HepG2 (cell line): ENCODE data around the gene ZKSCAN8. TPM values are rescaled to one million over a fixed set of nuclear protein-coding genes. Genes with fewer than 3 reads are reported as not detected.

Experiments used
- DRAP1 ChIP-seq: IDR thresholded peaks from 2 replicates; pipeline ENCODE4 v1.6.1; 2016; ENCODE audit warnings: missing genetic modification reagents, missing compliant biosample characterization
- E2F2 ChIP-seq: sonication (generic); formaldehyde crosslinking; IDR thresholded peaks from 2 replicates; pipeline ENCODE4 v1.4.0; 2020; ENCODE audit warnings: missing genetic modification reagents, borderline replicate concordance
- HNRNPK ChIP-seq: fragments of 200-400 bp; formaldehyde crosslinking; IDR thresholded peaks from 2 replicates; pipeline ENCODE4 v1.6.1; 2018; ENCODE audit warnings: low read length, low read depth, moderate library complexity, mild to moderate bottlenecking; ENCODE audit not compliant: poor library complexity, severe bottlenecking
- HNRNPL ChIP-seq: fragments of 200-400 bp; formaldehyde crosslinking; IDR thresholded peaks from 2 replicates; pipeline ENCODE4 v1.6.1; 2017; ENCODE audit warnings: mild to moderate bottlenecking, low read depth, low read length
- MAF1 ChIP-seq: sonication (generic); formaldehyde crosslinking; IDR thresholded peaks from 2 replicates; pipeline ENCODE4 v1.5.0; 2020; ENCODE audit warnings: missing genetic modification reagents, borderline replicate concordance
- NBN ChIP-seq: fragments of 450-650 bp; conservative IDR thresholded peaks from 2 replicates; pipeline ENCODE4 v1.6.1; 2017
- NCOA5 ChIP-seq: sonication (generic); formaldehyde crosslinking; IDR thresholded peaks from 2 replicates; pipeline ENCODE4 v1.4.0; 2020; ENCODE audit warnings: missing genetic modification reagents
- NCOR1 ChIP-seq: fragments of 200-600 bp; sonication (generic); IDR thresholded peaks from 2 replicates; pipeline ENCODE4 v1.7.0; 2017; ENCODE audit warnings: antibody characterized with exemption, low read length, borderline replicate concordance
- ZMYM4 ChIP-seq: sonication (generic); formaldehyde crosslinking; IDR thresholded peaks from 2 replicates; pipeline ENCODE4 v1.8.1; 2023; ENCODE audit warnings: mild to moderate bottlenecking, missing genetic modification reagents
- ZNF136 ChIP-seq: sonication (generic); formaldehyde crosslinking; IDR thresholded peaks from 2 replicates; pipeline ENCODE4 v1.8.1; 2022; ENCODE audit warnings: low read depth, mild to moderate bottlenecking, moderate library complexity, missing genetic modification reagents
- ZNF460 ChIP-seq: sonication (generic); formaldehyde crosslinking; IDR thresholded peaks from 2 replicates; pipeline ENCODE4 v1.5.1; 2020; ENCODE audit warnings: missing genetic modification reagents, mild to moderate bottlenecking, borderline replicate concordance
- ZNF572 ChIP-seq: sonication (generic); formaldehyde crosslinking; IDR thresholded peaks from 2 replicates; pipeline ENCODE4 v1.5.1; 2020; ENCODE audit warnings: mild to moderate bottlenecking, missing genetic modification reagents
- ZNF772 ChIP-seq: sonication (generic); formaldehyde crosslinking; IDR thresholded peaks from 2 replicates; pipeline ENCODE4 v1.5.0; 2020; ENCODE audit warnings: mild to moderate bottlenecking, missing genetic modification reagents
- ZNF788 ChIP-seq: sonication (generic); formaldehyde crosslinking; IDR thresholded peaks from 2 replicates; pipeline ENCODE4 v1.5.0; 2020; ENCODE audit warnings: mild to moderate bottlenecking, missing genetic modification reagents, borderline replicate concordance
- polyA plus RNA-seq, 8 experiments: library from polyadenylated mRNA; depleted of rRNA in 3 of 8; stranded (reverse) in 7 of 8; unstranded in 1 of 8; fragments of >200 nt; fragmentation: Illumina TruSeq in 4 of 8; extraction: Trizol in 4 of 8; gene quantifications; 2 replicates each; pipeline versions ENCODE4 v1.2.1 to v1.2.3, GENCODE V29; 2011 to 2016; ENCODE audit warnings: low read depth in 4 of 8, missing spikeins in 1 of 8, mixed read lengths in 1 of 8; ENCODE audit not compliant: insufficient read depth in 1 of 8
- total RNA-seq, 5 experiments: library from RNA; depleted of rRNA; stranded (reverse); fragments of >200 nt; fragmentation: Illumina TruSeq; extraction: Trizol; gene quantifications; 2 replicates each; pipeline ENCODE4 v1.2.3, GENCODE V29; 2016; ENCODE audit warnings: low read depth in 1 of 5
- TF ChIP-seq, protein P1 (sequence below): sonication (generic); formaldehyde crosslinking; IDR thresholded peaks from 2 replicates; pipeline ENCODE4 v1.5.0; 2020; ENCODE audit warnings: mild to moderate bottlenecking, missing genetic modification reagents
- TF ChIP-seq, protein P2 (sequence below): sonication (generic); formaldehyde crosslinking; IDR thresholded peaks from one replicate; pipeline ENCODE4 v1.5.1; 2020; ENCODE audit warnings: mild to moderate bottlenecking, missing genetic modification reagents; ENCODE audit errors: not compliant biosample characterization

The ZKSCAN8 gene
- total and polyA plus RNA-seq, 2 of the 13 experiments (the other 11 are each of a cell fraction or from before 2014, with no cell fraction given) = 12.4 to 20.9 TPM

- TF ChIP-seq E2F2 (CRISPR knock-in tag) (no peak), HNRNPK (no peak), ZNF772 (CRISPR knock-in tag) (peak; percentile 96), ZMYM4 (CRISPR knock-in tag) (peak; percentile 99), ZNF136 (peak; percentile 97), ZNF788 (peak; percentile 92; the same call in 1 of the 2 replicates), DRAP1 (CRISPR knock-in tag) (peak; percentile 86), MAF1 (no peak), NCOA5 (no peak), ZNF460 (CRISPR knock-in tag) (no peak), ZNF572 (CRISPR knock-in tag) (no peak), NBN (no peak), NCOR1 (peak; percentile 10; the same call in 1 of the 2 replicates), HNRNPL (0 out of 2 replicates have a peak, but pooled peaks have one; percentile 62)
- TF ChIP-seq, protein P1, sequence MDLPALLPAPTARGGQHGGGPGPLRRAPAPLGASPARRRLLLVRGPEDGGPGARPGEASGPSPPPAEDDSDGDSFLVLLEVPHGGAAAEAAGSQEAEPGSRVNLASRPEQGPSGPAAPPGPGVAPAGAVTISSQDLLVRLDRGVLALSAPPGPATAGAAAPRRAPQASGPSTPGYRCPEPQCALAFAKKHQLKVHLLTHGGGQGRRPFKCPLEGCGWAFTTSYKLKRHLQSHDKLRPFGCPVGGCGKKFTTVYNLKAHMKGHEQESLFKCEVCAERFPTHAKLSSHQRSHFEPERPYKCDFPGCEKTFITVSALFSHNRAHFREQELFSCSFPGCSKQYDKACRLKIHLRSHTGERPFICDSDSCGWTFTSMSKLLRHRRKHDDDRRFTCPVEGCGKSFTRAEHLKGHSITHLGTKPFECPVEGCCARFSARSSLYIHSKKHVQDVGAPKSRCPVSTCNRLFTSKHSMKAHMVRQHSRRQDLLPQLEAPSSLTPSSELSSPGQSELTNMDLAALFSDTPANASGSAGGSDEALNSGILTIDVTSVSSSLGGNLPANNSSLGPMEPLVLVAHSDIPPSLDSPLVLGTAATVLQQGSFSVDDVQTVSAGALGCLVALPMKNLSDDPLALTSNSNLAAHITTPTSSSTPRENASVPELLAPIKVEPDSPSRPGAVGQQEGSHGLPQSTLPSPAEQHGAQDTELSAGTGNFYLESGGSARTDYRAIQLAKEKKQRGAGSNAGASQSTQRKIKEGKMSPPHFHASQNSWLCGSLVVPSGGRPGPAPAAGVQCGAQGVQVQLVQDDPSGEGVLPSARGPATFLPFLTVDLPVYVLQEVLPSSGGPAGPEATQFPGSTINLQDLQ (CRISPR knock-in tag) = peak; percentile 87
- TF ChIP-seq, protein P2, sequence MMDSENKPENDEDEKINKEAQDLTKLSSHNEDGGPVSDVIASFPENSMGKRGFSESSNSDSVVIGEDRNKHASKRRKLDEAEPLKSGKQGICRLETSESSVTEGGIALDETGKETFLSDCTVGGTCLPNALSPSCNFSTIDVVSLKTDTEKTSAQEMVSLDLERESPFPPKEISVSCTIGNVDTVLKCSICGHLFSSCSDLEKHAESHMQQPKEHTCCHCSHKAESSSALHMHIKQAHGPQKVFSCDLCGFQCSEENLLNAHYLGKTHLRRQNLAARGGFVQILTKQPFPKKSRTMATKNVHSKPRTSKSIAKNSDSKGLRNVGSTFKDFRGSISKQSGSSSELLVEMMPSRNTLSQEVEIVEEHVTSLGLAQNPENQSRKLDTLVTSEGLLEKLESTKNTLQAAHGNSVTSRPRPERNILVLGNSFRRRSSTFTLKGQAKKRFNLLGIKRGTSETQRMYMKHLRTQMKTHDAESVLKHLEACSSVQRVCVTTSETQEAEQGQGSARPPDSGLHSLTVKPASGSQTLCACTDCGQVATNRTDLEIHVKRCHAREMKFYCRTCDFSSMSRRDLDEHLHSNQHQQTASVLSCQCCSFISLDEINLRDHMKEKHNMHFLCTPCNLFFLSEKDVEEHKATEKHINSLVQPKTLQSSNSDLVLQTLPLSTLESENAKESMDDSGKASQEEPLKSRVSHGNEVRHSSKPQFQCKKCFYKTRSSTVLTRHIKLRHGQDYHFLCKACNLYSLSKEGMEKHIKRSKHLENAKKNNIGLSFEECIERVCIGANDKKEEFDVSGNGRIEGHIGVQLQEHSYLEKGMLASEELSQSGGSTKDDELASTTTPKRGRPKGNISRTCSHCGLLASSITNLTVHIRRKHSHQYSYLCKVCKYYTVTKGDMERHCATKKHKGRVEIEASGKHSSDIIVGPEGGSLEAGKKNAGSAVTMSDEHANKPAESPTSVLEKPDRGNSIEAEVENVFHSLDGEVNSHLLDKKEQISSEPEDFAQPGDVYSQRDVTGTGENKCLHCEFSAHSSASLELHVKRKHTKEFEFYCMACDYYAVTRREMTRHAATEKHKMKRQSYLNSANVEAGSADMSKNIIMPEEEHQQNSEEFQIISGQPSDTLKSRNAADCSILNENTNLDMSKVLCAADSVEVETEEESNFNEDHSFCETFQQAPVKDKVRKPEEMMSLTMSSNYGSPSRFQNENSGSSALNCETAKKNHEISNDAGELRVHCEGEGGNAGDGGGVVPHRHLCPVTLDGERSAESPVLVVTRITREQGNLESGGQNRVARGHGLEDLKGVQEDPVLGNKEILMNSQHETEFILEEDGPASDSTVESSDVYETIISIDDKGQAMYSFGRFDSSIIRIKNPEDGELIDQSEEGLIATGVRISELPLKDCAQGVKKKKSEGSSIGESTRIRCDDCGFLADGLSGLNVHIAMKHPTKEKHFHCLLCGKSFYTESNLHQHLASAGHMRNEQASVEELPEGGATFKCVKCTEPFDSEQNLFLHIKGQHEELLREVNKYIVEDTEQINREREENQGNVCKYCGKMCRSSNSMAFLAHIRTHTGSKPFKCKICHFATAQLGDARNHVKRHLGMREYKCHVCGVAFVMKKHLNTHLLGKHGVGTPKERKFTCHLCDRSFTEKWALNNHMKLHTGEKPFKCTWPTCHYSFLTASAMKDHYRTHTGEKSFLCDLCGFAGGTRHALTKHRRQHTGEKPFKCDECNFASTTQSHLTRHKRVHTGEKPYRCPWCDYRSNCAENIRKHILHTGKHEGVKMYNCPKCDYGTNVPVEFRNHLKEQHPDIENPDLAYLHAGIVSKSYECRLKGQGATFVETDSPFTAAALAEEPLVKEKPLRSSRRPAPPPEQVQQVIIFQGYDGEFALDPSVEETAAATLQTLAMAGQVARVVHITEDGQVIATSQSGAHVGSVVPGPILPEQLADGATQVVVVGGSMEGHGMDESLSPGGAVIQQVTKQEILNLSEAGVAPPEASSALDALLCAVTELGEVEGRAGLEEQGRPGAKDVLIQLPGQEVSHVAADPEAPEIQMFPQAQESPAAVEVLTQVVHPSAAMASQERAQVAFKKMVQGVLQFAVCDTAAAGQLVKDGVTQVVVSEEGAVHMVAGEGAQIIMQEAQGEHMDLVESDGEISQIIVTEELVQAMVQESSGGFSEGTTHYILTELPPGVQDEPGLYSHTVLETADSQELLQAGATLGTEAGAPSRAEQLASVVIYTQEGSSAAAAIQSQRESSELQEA (CRISPR knock-in tag) = peak; percentile 90
These were observed 4.8 kb upstream of the ZKSCAN8 start (continued) for GRCh38 chr6:28136585-28137504.
